Measurements from ENCODE around the gene MYO9B. TPM values are rescaled to one million over a fixed set of nuclear protein-coding genes. Genes with fewer than 3 reads are reported as not detected.

The MYO9B gene
- total RNA-seq, 3 donors from 2014 or later = 82.6 to 104 (median 91.4) TPM

- Mint-ChIP-seq H3K4me1 (ENCODE audit: low read depth) (peaks cover 12% of the 10 kb centered on the region), H3K36me3 (ENCODE audit: insufficient read depth) (no peaks in the 10 kb centered on the region), H3K27me3 (ENCODE audit: low read depth) (no peaks in the 10 kb centered on the region), H3K4me3 (peak overlapping the region; percentile 42), H3K9me3 (no peaks in the 10 kb centered on the region)
- ATAC-seq (no peak), DNase-seq (no peak)
Measured at GRCh38 chr19:17237747-17238706, 162.4 kb downstream of the MYO9B start.

- DNase-seq = no peak
- no peak overlapping the region for H3K4me3 Mint-ChIP-seq
- ATAC-seq = no peak
- no peaks in the 10 kb centered on the region for H3K4me1 Mint-ChIP-seq (ENCODE audit: low read depth)
- no peaks in the 10 kb centered on the region for H3K36me3 Mint-ChIP-seq (ENCODE audit: insufficient read depth)
- no peaks in the 10 kb centered on the region for H3K9me3 Mint-ChIP-seq
- H3K27me3 Mint-ChIP-seq (ENCODE audit: low read depth) = no peaks in the 10 kb centered on the region
Measured at GRCh38 chr19:17240062-17240752, 164.6 kb downstream of the MYO9B start.

- Mint-ChIP-seq H3K4me1 (ENCODE audit: low read depth) (no peaks in the 10 kb centered on the region), H3K27me3 (ENCODE audit: low read depth) (no peaks in the 10 kb centered on the region), H3K36me3 (ENCODE audit: insufficient read depth) (no peaks in the 10 kb centered on the region), H3K9me3 (no peaks in the 10 kb centered on the region), H3K4me3 (no peak overlapping the region)
- DNase-seq (no peak), ATAC-seq (no peak)
Measured at GRCh38 chr19:17240826-17241399, 165.3 kb downstream of the MYO9B start.

GRCh38 chr19:17242431-17243208, 167.0 kb downstream of the MYO9B start:
- no peak for DNase-seq
- Mint-ChIP-seq H3K36me3 (ENCODE audit: insufficient read depth) (no peaks in the 10 kb centered on the region), H3K4me3 (no peak overlapping the region), H3K27me3 (ENCODE audit: low read depth) (no peaks in the 10 kb centered on the region), H3K9me3 (no peaks in the 10 kb centered on the region), H3K4me1 (ENCODE audit: low read depth) (peaks cover 5% of the 10 kb centered on the region)
- no peak for ATAC-seq

GRCh38 chr19:17243211-17243829, 167.7 kb downstream of the MYO9B start:
- Mint-ChIP-seq H3K4me1 (ENCODE audit: low read depth) (peaks cover 5% of the 10 kb centered on the region), H3K9me3 (no peaks in the 10 kb centered on the region), H3K36me3 (ENCODE audit: insufficient read depth) (no peaks in the 10 kb centered on the region), H3K27me3 (ENCODE audit: low read depth) (peaks cover 3% of the 10 kb centered on the region), H3K4me3 (peak overlapping the region; percentile 70)
- no peak for DNase-seq
- no peak for ATAC-seq

GRCh38 chr19:17243830-17244617, 168.4 kb downstream of the MYO9B start:
- peaks cover 5% of the 10 kb centered on the region for H3K4me1 Mint-ChIP-seq (ENCODE audit: low read depth)
- no peak for DNase-seq
- peak overlapping the region; percentile 70 for H3K4me3 Mint-ChIP-seq
- no peak for ATAC-seq
- peaks cover 3% of the 10 kb centered on the region for H3K27me3 Mint-ChIP-seq (ENCODE audit: low read depth)
- no peaks in the 10 kb centered on the region for H3K9me3 Mint-ChIP-seq
- no peaks in the 10 kb centered on the region for H3K36me3 Mint-ChIP-seq (ENCODE audit: insufficient read depth)

- Mint-ChIP-seq H3K4me1 (ENCODE audit: low read depth) (peaks cover 5% of the 10 kb centered on the region), H3K9me3 (no peaks in the 10 kb centered on the region), H3K27me3 (ENCODE audit: low read depth) (peaks cover 3% of the 10 kb centered on the region), H3K36me3 (ENCODE audit: insufficient read depth) (no peaks in the 10 kb centered on the region), H3K4me3 (peak overlapping the region; percentile 70)
- ATAC-seq (peak; percentile 32), DNase-seq (no peak)
Measured at GRCh38 chr19:17244618-17245534, 169.3 kb downstream of the MYO9B start.

- H3K36me3 Mint-ChIP-seq (ENCODE audit: insufficient read depth) = no peaks in the 10 kb centered on the region
- H3K9me3 Mint-ChIP-seq = no peaks in the 10 kb centered on the region
- H3K27me3 Mint-ChIP-seq (ENCODE audit: low read depth) = peaks cover 3% of the 10 kb centered on the region
- ATAC-seq (no peak), DNase-seq (no peak)
- H3K4me3 Mint-ChIP-seq = peak within 1 kb of the TSS; percentile 84
- peaks cover 5% of the 10 kb centered on the region for H3K4me1 Mint-ChIP-seq (ENCODE audit: low read depth)
Measured at GRCh38 chr19:17245535-17245984, 170.0 kb downstream of the MYO9B start, which contains the start of gene NR2F6. Gene NR2F6, minus strand, starts transcription at chr19:17245919. Its CDS starts 699 bp downstream, at chr19:17245220.

GRCh38 chr19:17246681-17247425, 171.3 kb downstream of the MYO9B start:
- no peaks in the 10 kb centered on the region for H3K9me3 Mint-ChIP-seq
- DNase-seq (no peak), ATAC-seq (no peak)
- H3K27me3 Mint-ChIP-seq (ENCODE audit: low read depth) = peaks cover 3% of the 10 kb centered on the region
- peak overlapping the region; percentile 84 for H3K4me3 Mint-ChIP-seq
- no peaks in the 10 kb centered on the region for H3K36me3 Mint-ChIP-seq (ENCODE audit: insufficient read depth)
- peaks cover 5% of the 10 kb centered on the region for H3K4me1 Mint-ChIP-seq (ENCODE audit: low read depth)

GRCh38 chr19:17248011-17248776, 172.6 kb downstream of the MYO9B start:
- Mint-ChIP-seq H3K36me3 (ENCODE audit: insufficient read depth) (no peaks in the 10 kb centered on the region), H3K27me3 (ENCODE audit: low read depth) (peaks cover 3% of the 10 kb centered on the region), H3K4me1 (ENCODE audit: low read depth) (peaks cover 5% of the 10 kb centered on the region), H3K9me3 (no peaks in the 10 kb centered on the region), H3K4me3 (peak overlapping the region; percentile 31)
- DNase-seq (no peak), ATAC-seq (no peak)

GRCh38 chr19:17249887-17250548, 174.4 kb downstream of the MYO9B start:
- DNase-seq = no peak
- no peak for ATAC-seq
- no peak overlapping the region for H3K4me3 Mint-ChIP-seq
- H3K36me3 Mint-ChIP-seq (ENCODE audit: insufficient read depth) = no peaks in the 10 kb centered on the region
- H3K9me3 Mint-ChIP-seq = no peaks in the 10 kb centered on the region
- peaks cover 3% of the 10 kb centered on the region for H3K27me3 Mint-ChIP-seq (ENCODE audit: low read depth)
- H3K4me1 Mint-ChIP-seq (ENCODE audit: low read depth) = peaks cover 5% of the 10 kb centered on the region

Measured in activated T-cell treated with anti-CD3 and anti-CD28 coated beads, Interleukin-2, amount 50 U/mL, for 4 hours (primary cell).